LNCaP clone FGC (cell line): ENCODE data around the gene SH2D3A.

Source experiments
- DNase-seq: peaks from one replicate; pipeline ENCODE4 v3.0.0-alpha.2; 2011; ENCODE audit warnings: low read depth
- H3K4me3 ChIP-seq: 2 replicates; pipeline ENCODE4 v1.5.1; 2011; ENCODE audit warnings: mild to moderate bottlenecking, low read depth, low read length, control low read depth
- CTCF ChIP-seq: IDR thresholded peaks from 2 replicates; pipeline ENCODE4 v1.5.1; 2012; ENCODE audit warnings: mild to moderate bottlenecking; ENCODE audit not compliant: control insufficient read depth, insufficient read depth; ENCODE audit errors: extremely low read depth

SH2D3A gene

GRCh38 chr19:6791237-6791636 is 24.0 kb upstream of the SH2D3A start:
- DNase-seq, result no peak
- H3K4me3 ChIP-seq, result no peak overlapping the region
- TF ChIP-seq CTCF, result no peak

DNA sequence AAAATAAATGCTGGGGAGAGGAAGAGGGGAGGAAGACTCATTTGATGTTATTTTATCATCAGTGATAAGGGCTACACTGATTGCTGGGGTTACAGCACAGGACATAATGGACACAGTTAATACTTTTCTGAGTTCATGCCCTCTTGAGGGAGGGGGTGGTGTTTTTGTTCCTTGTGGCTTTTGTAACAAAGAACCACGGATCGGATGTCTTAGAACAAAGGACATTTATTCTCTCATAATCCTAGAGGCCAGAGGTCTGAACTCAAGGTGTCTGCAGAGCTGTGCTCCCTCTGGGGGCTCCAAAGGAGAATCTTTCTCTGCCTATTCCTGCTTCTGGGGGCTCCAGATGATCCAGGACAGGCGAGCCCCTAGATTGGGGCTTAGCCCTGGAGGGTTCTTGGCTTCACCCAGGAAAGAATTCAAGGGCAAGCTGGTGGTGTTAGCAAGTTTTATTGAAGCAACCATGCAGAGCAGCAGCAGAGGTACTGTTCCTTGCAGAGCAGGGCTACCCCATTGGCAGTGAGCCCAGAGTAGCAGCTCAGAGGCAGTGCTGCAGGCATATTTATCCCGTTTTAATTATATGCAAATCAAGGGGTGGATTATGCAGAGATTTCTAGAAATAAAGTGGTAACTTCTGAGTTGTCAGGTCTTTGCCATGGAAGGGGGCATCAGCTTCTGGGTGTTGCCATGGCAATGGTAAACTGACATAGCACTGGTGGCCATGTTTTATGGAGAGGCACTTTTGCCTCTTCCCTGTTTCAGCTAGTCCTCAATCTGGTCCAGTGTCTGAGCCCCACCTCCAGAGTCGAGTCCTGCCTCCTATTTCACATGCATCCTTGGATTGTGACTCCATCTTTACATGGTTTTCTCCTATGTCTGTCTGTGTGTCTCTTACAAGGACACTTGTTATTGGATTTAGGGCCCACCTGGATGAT is 23.2 kb upstream of the SH2D3A start:
- no peak for DNase-seq
- no peak overlapping the region for H3K4me3 ChIP-seq
- TF ChIP-seq CTCF, result no peak

GRCh38 chr19:6788896-6789295 is 21.7 kb upstream of the SH2D3A start:
- TF ChIP-seq CTCF, result no peak

DNA sequence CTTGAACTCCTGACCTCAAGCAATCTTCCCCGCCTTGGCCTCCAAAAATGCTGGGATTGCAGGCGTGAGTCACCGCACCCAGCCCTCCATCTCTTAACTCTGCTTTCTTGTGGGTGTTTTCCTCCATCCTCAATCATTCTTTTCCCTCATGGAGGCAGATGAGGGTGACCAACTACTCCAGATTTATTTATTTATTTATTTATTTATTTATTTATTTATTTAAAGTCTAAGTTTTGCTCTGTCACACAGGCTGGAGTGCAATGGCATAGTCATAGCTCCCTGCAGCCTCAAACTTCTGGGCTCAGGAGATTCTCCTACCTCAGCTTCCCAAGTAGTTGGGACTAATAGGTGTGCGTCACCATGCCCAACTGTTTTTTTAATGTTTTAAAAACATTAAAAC is 20.2 kb upstream of the SH2D3A start:
- no peak for TF ChIP-seq CTCF
- H3K4me3 ChIP-seq, result no peak overlapping the region
- DNase-seq, result no peak

More at GRCh38 chr19:6788896-6789295, 21.7 kb upstream of the SH2D3A start:
- H3K4me3 ChIP-seq, result no peak overlapping the region
- DNase-seq, result no peak

- no peak for DNase-seq
- TF ChIP-seq CTCF, result no peak
- H3K4me3 ChIP-seq, result no peak overlapping the region
Measured at GRCh38 chr19:6779206-6779605, 12.0 kb upstream of the SH2D3A start.

- DNase-seq, result no peak
- no peak for TF ChIP-seq CTCF
- no peak overlapping the region for H3K4me3 ChIP-seq
Measured at GRCh38 chr19:6778386-6778785, 11.2 kb upstream of the SH2D3A start.
